Naive B cell (primary cell): Measurements from ENCODE around the gene JUND. TPM values are rescaled to one million over a fixed set of nuclear protein-coding genes. Genes with fewer than 3 reads are reported as not detected.
A peak's percentile ranks its signal among the peaks of the same experiment; 100 is the strongest.

ENCODE experiments used
- ATAC-seq, 2 donors: fragments of 150-1000 bp; cut with Tn5 transposase; 2 replicates each; pipeline ENCODE4 v1.10.0; 2021; ENCODE audit warnings: low read depth in 2 of 2, mild to moderate bottlenecking in 2 of 2, moderate library complexity in 2 of 2
- DNase-seq: peaks from one replicate; pipeline ENCODE4 v3.0.0; 2022
- H3K27ac Mint-ChIP-seq, 6 donors: one replicate each; pipeline ENCODE4 v1.8.0; 2020 to 2022; ENCODE audit warnings: mild to moderate bottlenecking in 6 of 6, mixed read lengths in 6 of 6, moderate library complexity in 5 of 6, inconsistent platforms in 2 of 6
- H3K27me3 Mint-ChIP-seq, 3 donors: one replicate each; pipeline ENCODE4 v1.8.0; 2021 to 2022; ENCODE audit warnings: mixed read lengths in 3 of 3, mild to moderate bottlenecking in 1 of 3
- H3K36me3 Mint-ChIP-seq, 2 donors: one replicate each; pipeline ENCODE4 v1.8.0; 2020 to 2022; ENCODE audit warnings: mixed read lengths in 2 of 2, inconsistent platforms in 1 of 2, mild to moderate bottlenecking in 1 of 2
- H3K4me1 Mint-ChIP-seq, 3 donors: one replicate each; pipeline ENCODE4 v1.8.0; 2020 to 2022; ENCODE audit warnings: mixed read lengths in 3 of 3, inconsistent platforms in 1 of 3, mild to moderate bottlenecking in 1 of 3, moderate library complexity in 1 of 3
- H3K4me3 Mint-ChIP-seq, 8 donors: one replicate each; pipeline ENCODE4 v1.8.0; 2020 to 2022; ENCODE audit warnings: mild to moderate bottlenecking in 8 of 8, mixed read lengths in 8 of 8, moderate library complexity in 8 of 8, inconsistent platforms in 2 of 8
- H3K9me3 Mint-ChIP-seq, 7 donors: one replicate each; pipeline ENCODE4 v1.8.0; 2020 to 2022; ENCODE audit warnings: mixed read lengths in 7 of 7, mild to moderate bottlenecking in 5 of 7, inconsistent platforms in 2 of 7, moderate library complexity in 1 of 7
- polyA plus RNA-seq, 6 donors: library from polyadenylated mRNA; unstranded; fragments of 300-500 nt; fragmentation: Illumina TruSeq; gene quantifications; one replicate each; pipeline ENCODE4 v1.2.3, GENCODE V29; 2021; ENCODE audit warnings: low read depth in 6 of 6

The JUND gene
- polyA plus RNA-seq, 6 donors from 2014 or later: 46.5 to 325 (median 154) TPM

- ATAC-seq (no peak), DNase-seq (no peak)
- H3K4me3 Mint-ChIP-seq: peak overlapping the region in 1 of 8 donors; percentile 39
- H3K27me3 Mint-ChIP-seq: peaks cover 56 to 87% (median 85%) of the 10 kb centered on the region in 3 donors
- peaks cover 2 to 14% (median 8%) of the 10 kb centered on the region in 7 donors for H3K9me3 Mint-ChIP-seq
- H3K27ac Mint-ChIP-seq: peak overlapping the region in 1 of 6 donors; percentile 72
- peaks cover 29 to 42% (median 31%) of the 10 kb centered on the region in 3 donors for H3K4me1 Mint-ChIP-seq
- H3K36me3 Mint-ChIP-seq: peaks cover 0 to 11% of the 10 kb centered on the region in 2 donors
These were observed 50.3 kb downstream of the JUND start for GRCh38 chr19:18230941-18231734.

- H3K4me1 Mint-ChIP-seq: peaks cover 34 to 53% (median 40%) of the 10 kb centered on the region in 3 donors
- H3K36me3 Mint-ChIP-seq: peaks cover 0 to 11% of the 10 kb centered on the region in 2 donors
- peak overlapping the region in 1 of 8 donors; percentile 62 for H3K4me3 Mint-ChIP-seq
- no peak overlapping the region for H3K27ac Mint-ChIP-seq
- peaks cover 53 to 87% (median 85%) of the 10 kb centered on the region in 3 donors for H3K27me3 Mint-ChIP-seq
- DNase-seq (no peak), ATAC-seq (no peak)
- H3K9me3 Mint-ChIP-seq: peaks cover 2 to 13% (median 8%) of the 10 kb centered on the region in 7 donors
These were observed 51.5 kb downstream of the JUND start for GRCh38 chr19:18229915-18230314.

Other genes with a start within 250 kb of the JUND start
- gene IL12RB1, start 194.7 kb downstream of the JUND start, polyA plus RNA-seq: 10 to 100 TPM in 1 of 6 donors, 1 to 10 TPM in 5; 5.8 to 15.8 (median 8.1) TPM
- gene MAST3, start 183.8 kb downstream of the JUND start, polyA plus RNA-seq: 10 to 100 TPM in 5 of 6 donors, 1 to 10 TPM in 1; 9.3 to 20.6 (median 13.3) TPM
- gene PIK3R2, start 128.5 kb downstream of the JUND start, polyA plus RNA-seq: 1 to 10 TPM; 1.2 to 5.7 (median 2.3) TPM
- 100 to 1,000 TPM; 107 to 293 (median 206) TPM for gene IFI30, start 107.8 kb downstream of the JUND start, polyA plus RNA-seq
- 10 to 100 TPM in 3 of 6 donors, 1 to 10 TPM in 3; 1.8 to 12.0 (median 10.2) TPM for gene MPV17L2, start 88.4 kb downstream of the JUND start, polyA plus RNA-seq
- gene RAB3A, start 77.6 kb downstream of the JUND start, polyA plus RNA-seq: 1 to 10 TPM in 3 of 6 donors, under 1 TPM in 3; 0.21 to 2.8 (median 0.80) TPM
- gene PDE4C, start 55.2 kb downstream of the JUND start, polyA plus RNA-seq: not detected
- gene IQCN, start 7.2 kb downstream of the JUND start, polyA plus RNA-seq: 1 to 10 TPM in 3 of 6 donors, under 1 TPM in 2, not detected in 1; 0.69 to 1.9 (median 1.1) TPM
- 100 to 1,000 TPM; 111 to 157 (median 123) TPM for gene LSM4, start 41.5 kb upstream of the JUND start, polyA plus RNA-seq
- gene PGPEP1, start 59.0 kb upstream of the JUND start, polyA plus RNA-seq: 10 to 100 TPM in 2 of 6 donors, 1 to 10 TPM in 4; 4.0 to 11.8 (median 8.0) TPM
- not detected for gene GDF15, start 104.5 kb upstream of the JUND start, polyA plus RNA-seq
- 10 to 100 TPM in 4 of 6 donors, 1 to 10 TPM in 1, under 1 TPM in 1; 0.17 to 30.8 (median 17.9) TPM for gene LRRC25, start 116.0 kb upstream of the JUND start, polyA plus RNA-seq
- gene SSBP4, start 137.8 kb upstream of the JUND start, polyA plus RNA-seq: 10 to 100 TPM; 54.7 to 78.0 (median 61.8) TPM
- gene ISYNA1, start 156.5 kb upstream of the JUND start, polyA plus RNA-seq: 10 to 100 TPM in 2 of 6 donors, 1 to 10 TPM in 4; 6.3 to 12.2 (median 8.6) TPM
- 10 to 100 TPM in 5 of 6 donors, 1 to 10 TPM in 1; 7.0 to 19.3 (median 14.6) TPM for gene ELL, start 240.4 kb upstream of the JUND start, polyA plus RNA-seq